HG03159 (cell line): Measurements from ENCODE around the gene GPC5.
"Not testable (repeated sequence)": the region's sequence is repeated elsewhere in the genome, so short reads cannot be mapped to it uniquely, and the experiment has no call there.

Experiments
- ATAC-seq: cut with Tn5 transposase; IDR thresholded peaks from one replicate; pipeline ENCODE4 v1.9.1; 2021; ENCODE audit warnings: mild to moderate bottlenecking, moderate library complexity; ENCODE audit not compliant: unreplicated experiment

Gene GPC5

GRCh38 chr13:91644806-91645205 is 246.4 kb downstream of the GPC5 start:
- ATAC-seq: no peak

GRCh38 chr13:91647361-91647990 is 249.1 kb downstream of the GPC5 start:
- peak; percentile 55 for ATAC-seq

- no peak for ATAC-seq
Observed at GRCh38 chr13:91648012-91648411, 249.6 kb downstream of the GPC5 start.

DNA sequence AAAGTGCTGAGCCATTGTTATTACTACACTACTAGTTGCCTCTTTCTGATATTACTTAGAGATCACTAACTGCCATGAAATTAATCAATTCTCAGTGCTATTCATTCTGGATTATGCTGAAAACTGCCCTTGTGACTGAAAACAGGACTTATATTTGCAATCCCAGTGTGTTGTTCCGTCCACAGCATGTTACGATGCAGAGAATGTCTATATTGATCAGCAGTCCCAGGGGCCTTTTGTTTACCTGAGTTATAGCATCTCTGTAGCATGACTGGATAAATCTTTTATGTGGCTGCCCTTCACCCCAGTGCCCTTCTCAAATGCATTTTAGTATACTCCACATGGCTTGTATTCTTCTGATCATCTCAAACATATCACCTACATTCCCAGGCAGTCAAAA is 251.0 kb downstream of the GPC5 start:
- ATAC-seq: no peak

- ATAC-seq: no peak
Observed at GRCh38 chr13:91652404-91653301, 254.2 kb downstream of the GPC5 start.

GRCh38 chr13:91655731-91656130 is 257.3 kb downstream of the GPC5 start:
- no peak for ATAC-seq

GRCh38 chr13:91657283-91657682 is 258.9 kb downstream of the GPC5 start:
- no peak for ATAC-seq

GRCh38 chr13:91659256-91660075 is 261.0 kb downstream of the GPC5 start:
- ATAC-seq: no peak

- no peak for ATAC-seq
Observed at GRCh38 chr13:91660076-91660415, 261.6 kb downstream of the GPC5 start.

- peak; percentile 67 for ATAC-seq
Observed at GRCh38 chr13:91661692-91662490, 263.5 kb downstream of the GPC5 start.

DNA sequence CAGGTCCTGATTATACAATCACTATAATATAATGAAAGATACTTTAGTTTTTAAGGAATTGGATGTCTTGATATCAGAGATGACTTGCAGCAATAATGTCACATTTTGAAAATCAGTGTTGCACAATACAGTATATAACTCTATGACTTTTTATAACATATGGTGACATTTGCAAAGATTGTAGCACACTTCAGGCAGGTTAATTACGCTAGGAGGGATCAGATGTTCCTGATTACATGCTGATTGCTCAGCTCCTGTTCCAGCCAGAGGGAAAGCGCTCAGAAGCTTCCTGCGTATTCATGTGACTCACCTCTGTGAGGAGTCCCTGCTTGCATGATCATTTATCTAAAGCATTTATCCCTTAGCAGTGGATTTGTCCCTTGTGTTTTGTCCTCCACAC is 265.6 kb downstream of the GPC5 start:
- ATAC-seq: no peak

DNA sequence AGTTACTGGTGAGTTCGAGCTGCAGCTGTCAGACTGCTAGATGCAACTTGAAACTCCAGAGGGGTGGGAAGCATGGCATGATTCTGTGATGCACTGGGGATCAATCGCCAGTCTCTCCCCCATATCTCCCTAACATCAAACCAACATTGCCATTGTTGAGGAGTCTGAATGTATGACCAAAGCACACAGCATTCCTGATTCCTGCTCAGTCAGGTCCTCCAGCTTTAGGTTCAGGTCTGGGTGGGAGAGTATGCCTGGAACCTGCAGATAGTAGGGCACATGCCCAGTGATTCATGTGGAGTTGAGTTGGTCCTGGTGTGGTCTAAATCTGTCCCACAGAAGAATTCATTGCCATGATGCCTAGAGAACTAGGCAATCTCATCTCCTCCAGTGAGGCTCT is 269.1 kb downstream of the GPC5 start:
- ATAC-seq: no peak

DNA sequence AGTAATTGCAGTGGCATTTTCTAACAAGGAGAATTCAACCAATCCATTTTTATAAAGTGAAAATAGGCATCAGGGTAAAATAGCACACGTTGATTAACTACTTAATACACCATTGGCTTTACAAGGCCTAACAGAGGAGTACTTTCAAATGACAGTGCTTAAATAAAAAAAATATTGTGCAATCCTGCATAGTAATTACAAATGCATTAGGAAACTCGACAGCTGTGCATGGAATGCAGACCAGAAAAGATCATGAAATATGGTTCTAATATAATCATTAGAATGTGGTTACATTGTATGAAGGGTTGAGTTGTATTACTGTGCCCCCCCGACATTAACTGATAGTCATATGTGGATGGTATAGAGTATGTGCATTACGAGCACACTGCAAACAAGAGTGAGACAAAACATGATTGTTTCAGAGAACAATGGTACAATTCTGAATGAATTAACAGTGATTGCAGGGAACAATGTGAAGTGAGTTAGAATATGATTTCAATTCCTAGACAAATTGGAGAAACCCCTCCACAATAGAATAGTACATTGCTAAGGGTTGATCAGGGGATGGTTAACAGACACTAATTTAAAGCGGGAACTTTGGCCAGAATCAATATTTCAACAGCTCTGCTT is 270.6 kb downstream of the GPC5 start:
- ATAC-seq: no peak

DNA sequence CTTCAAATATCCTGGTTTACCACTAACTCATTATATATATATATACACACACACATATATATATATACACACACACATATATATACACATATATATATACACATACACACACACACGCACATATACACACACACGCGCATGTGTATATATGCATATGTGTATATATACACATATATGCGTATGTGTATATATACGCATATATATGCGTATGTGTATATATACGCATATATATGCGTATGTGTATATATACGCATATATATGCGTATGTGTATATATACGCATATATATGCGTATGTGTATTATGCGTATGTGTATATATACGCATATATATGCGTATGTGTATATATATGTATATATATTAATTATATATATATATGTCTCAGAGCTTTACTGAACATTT is 275.9 kb downstream of the GPC5 start:
- not testable (repeated sequence) for ATAC-seq

- ATAC-seq: no peak
Observed at GRCh38 chr13:91684746-91685145, 286.3 kb downstream of the GPC5 start.

GRCh38 chr13:91690944-91691343 is 292.5 kb downstream of the GPC5 start:
- ATAC-seq: no peak

DNA sequence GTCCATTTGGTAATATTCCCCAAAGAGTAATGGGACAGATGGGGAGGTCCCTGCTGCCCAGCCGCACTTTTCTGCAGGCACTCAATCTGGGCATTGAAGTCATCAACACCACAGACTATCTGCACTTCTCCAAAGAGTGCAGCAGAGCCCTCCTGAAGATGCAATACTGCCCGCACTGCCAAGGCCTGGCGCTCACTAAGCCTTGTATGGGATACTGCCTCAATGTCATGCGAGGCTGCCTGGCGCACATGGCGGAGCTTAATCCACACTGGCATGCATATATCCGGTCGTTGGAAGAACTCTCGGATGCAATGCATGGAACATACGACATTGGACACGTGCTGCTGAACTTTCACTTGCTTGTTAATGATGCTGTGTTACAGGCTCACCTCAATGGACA is 295.0 kb downstream of the GPC5 start:
- no peak for ATAC-seq

GRCh38 chr13:91698308-91698707 is 299.9 kb downstream of the GPC5 start:
- no peak for ATAC-seq

- no peak for ATAC-seq
Observed at GRCh38 chr13:91698767-91699166, 300.3 kb downstream of the GPC5 start.

DNA sequence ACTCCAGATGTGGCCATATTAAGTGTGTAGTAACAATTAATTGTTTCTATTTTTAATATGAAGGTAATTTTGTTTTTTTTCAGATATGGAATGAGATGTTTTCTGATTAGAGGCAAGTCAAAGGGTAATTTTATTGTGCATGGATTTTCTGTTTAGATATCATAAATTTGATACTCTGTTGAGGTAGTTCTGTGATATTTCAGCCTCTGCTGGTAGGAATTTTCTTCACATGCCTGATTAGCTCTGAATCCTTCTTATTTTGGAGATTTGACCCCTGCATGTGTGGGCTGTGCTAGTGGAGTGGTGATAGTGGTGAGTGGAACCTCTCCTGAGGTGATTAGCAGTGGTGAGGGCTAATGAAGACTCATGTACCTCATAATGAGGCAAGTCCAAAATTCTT is 301.4 kb downstream of the GPC5 start:
- ATAC-seq: no peak
